HPDE6-E6E7 (cell line): ENCODE measurements around the gene PHLPP1.

Experiments used
- DNase-seq: peaks from one replicate; pipeline ENCODE4 v3.0.0; 2011; ENCODE audit warnings: missing footprints; ENCODE audit errors: extremely low spot score

Gene PHLPP1

DNA sequence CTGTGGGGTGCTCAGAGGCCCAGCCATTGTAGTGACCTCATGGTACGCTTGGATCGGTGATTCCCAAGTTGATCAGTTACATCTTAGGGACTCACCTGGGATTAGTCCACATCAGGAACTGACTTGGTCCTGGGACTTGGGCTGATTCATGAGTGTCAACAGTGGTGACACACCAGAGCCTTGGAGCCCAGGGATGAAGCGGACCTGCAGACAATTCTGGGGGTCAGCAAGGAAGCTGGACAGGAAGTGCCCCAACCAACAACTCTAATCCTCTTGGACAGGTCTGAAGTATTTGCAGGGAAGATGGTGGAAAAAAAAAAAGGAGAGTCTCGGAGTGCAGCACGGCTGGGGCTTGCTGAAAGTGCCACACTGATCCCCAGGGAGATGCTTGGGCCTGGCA, 288.6 kb downstream of the PHLPP1 start:
- no peak for DNase-seq

DNA sequence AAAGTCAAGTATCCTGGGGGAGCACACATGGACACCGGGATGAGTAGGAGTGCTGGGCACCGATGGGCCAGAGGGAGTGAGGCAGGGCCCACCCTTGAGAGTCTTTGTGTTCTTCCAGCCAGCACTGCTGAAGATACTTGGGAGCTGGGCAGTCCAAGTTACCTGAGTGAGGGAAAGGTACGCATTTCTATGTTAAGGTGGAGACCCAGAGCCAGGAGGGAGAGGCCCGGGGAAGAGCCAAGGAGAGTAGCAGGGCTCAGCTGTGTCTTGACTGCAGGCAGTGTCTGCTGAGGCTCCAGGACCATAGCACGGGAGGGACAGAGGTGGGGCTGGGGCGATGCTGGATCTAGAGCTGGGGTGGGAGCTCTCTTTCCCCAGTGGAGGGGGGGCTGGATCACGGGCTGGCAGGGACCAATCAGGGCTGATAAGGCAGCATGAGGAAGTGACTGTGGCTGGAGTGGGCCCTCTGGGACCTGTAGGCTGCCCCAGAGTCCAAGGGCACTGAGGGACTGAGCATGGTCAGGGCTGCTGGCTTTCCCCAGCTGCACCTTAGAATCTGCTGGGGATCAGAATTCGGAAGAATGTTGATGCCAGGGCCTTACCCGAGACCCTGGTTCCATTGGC, 289.2 kb downstream of the PHLPP1 start:
- no peak for DNase-seq

DNA sequence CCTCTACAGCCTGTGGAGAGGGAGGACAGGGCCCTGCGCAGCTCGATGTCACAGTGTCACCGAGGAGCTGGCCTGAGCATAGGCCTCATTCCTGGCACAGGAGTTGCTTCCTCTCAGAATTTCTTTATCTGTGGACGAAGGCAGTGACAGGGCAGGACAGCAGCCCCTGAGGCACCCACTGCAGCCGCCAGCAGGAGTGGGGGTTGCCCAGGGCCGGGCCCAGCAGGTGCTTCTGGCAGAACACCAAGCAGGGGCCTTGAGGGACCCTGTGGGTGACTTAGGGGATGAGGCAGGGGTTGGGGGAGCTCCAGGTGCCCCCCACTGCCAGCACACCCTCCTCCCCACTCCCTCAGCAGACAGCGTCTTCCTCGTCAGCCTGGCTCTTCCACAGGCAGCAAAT, 290.0 kb downstream of the PHLPP1 start:
- DNase-seq = no peak

DNA sequence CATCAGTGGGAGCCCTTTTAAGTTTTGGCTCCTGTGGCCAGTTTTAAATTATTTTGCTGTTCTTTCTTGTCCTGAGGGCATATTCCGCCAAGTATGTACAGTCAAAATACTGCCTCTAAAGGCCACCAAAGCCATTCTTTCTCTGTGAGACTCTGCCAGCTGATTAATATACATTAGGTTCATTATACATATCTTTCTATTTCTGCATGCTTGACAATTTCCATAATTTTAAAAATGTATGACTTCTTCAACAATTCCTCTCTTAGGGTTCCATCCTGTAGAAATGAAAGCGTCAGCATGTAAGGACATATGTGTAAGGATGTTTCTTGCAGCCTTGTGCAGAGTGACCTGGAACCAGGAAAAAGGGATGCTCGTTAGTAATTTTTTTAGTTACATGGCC, 291.9 kb downstream of the PHLPP1 start:
- no peak for DNase-seq

DNA sequence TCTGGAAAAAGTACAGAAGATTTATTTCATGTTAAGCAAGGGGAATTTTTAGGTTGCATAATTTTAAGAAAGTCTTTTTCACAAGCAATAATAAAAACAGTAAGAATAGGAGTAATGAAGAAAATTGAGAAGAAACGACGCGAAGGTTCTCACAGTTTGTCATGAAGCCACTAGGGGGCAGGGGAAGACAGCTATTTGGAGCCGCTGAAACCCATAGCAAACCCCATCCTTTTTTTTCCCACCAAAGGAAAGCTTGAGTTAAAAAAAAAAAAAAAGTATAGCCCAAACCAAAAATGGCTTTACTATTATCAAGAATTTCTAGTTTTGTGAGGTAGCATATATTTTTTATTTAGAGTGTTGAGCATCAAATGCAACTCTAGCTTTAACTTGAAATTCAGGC, 300.9 kb downstream of the PHLPP1 start:
- peak; percentile 16 for DNase-seq

DNA sequence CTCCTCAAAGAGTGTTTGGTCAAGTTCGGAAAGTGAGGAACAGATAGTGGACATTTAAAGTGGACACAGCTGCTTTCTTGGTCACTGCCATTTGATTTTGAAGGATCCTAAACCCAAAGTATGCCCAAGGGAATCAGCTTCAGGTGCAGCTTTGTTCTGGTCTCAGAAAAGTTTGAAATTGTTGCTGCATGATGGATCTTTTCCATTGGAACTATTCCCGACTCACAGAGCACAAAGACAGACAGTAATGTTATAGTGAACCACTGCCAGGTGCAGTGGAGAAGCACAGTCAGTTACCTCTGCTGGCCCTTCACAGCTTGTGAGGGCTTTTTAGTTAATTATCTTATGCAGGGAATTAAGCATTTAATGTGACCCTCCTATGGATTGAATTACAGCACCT, 301.7 kb downstream of the PHLPP1 start:
- no peak for DNase-seq

DNA sequence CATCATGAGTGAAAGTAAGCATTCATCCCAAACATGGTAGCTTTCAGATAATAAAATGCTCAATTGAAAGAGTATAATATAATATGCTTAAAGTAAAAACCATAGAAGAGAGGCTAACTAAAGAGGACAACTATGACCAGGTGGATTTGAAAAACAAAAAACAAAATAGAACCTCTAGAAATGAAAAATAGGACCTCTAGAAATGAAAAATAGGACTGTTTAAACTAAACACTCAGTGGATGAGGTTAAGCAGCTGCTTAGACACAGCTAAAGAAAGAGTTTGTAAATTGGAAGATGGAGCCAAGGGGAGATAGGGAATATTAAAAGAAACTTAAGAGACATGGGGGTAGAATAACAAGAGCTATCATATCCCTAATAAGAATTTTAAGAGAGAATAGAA, 302.6 kb downstream of the PHLPP1 start:
- DNase-seq = no peak

DNA sequence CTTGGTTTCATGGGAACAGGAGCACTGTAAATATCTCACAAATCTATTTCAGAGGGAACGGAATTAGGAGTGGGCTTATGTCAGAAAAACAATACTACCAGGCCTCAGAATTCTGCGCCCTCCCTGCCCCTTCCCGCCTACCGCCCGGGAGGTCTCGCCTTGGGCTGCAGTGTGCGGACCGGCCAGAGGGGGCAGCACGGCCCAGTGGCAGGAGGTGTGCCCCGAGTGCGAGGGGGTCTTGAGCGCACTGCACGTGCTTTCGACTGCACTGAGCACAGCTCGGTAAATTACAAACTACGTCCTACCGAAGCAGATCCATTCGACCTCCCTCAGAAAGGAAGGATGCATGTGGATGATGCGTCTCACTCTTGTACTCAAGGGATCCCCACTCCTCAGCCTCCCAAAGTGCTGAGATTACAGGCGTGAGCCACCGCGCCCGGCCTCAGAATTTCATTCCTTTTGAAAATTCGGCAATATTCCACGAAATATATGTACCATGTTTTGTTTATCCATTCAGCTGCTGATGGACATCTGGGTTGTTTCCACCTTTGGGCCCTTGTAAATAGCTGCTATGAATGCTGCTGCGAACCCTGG, 307.2 kb downstream of the PHLPP1 start:
- no peak for DNase-seq

DNA sequence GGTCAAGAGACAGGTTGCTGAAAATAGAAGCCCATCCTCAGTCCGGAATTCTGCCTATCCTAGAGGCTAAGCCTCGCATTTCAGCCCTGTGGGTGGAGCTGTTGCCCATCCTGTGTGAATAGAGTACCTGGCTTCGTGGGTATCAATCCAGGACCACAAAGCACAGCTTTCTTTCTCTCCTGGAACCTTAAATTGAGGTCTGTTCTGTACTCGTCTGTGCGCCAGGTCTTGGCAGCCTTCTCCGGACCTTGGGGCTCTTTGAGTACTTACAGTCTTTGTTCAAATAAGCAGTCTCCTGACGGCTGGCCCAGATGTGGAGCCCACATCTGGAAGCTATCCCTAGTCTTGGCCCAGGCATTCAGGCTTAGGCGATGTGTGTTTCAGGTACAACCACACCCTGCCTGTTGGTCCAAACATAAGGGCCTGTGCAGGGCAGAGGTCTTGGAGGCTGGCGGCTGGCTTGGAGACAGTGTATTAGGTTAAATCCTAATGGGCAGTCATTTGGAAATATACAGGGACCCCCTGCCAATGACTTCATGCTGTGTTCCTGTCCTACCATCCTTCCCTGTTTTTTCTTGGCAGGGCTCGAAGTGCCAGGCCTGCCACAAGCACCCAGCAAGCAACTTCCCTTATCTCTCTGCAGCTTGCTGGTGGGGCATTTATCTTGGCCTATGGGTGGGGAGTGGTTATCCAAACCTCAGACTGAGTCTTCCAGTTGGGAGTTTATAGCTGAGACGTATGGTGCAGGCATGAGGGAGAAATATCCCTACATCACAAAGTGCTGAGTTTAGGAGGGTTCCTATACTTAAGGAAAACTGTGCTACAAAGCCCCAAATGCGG, 310.1 kb downstream of the PHLPP1 start:
- peak; percentile 12 for DNase-seq

DNA sequence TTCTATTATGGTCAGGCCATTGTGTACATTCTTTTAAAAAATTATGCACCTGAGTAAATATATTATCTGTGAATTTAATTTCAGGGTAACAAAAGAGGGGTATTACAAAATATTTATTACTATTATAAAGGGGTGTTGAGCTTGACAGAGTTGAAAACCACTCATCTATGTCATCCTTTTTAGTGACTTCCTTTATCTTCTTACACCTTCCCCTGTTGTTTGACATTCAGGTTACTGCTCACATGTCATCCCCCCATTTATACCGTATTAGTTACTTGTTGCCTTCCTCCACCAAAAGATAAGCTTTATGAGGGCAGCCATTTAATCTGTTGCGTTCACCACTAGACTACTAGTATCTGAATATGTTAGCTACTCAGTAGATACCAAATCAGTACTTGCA, 313.0 kb downstream of the PHLPP1 start:
- no peak for DNase-seq
